Liver (tissue), 3 donors: ENCODE data around the gene MTMR1.

ENCODE experiments used
- GABPA ChIP-seq, 2 donors: IDR thresholded peaks in 1 of 2; conservative IDR thresholded peaks in 1 of 2; 2 replicates each; pipeline ENCODE4 v1.6.1; 2016; ENCODE audit warnings: antibody characterized with exemption in 2 of 2, mild to moderate bottlenecking in 1 of 2, moderate library complexity in 1 of 2
- JUND ChIP-seq, 2 donors: IDR thresholded peaks; 2 replicates each; pipeline ENCODE4 v1.6.1; 2016; ENCODE audit warnings: antibody characterized with exemption in 2 of 2
- YY1 ChIP-seq: IDR thresholded peaks from 2 replicates; pipeline ENCODE4 v1.6.1; 2016; ENCODE audit warnings: antibody characterized with exemption, mild to moderate bottlenecking
- TF ChIP-seq, protein P1 (sequence below): fragments of 150-350 bp; IDR thresholded peaks from 2 replicates; pipeline ENCODE4 v1.5.1; 2017; ENCODE audit warnings: improper control_type of control experiment, low read depth, low read length; ENCODE audit not compliant: missing input control
- donor health status: healthy.
- donor health status: healthy.

DNA sequence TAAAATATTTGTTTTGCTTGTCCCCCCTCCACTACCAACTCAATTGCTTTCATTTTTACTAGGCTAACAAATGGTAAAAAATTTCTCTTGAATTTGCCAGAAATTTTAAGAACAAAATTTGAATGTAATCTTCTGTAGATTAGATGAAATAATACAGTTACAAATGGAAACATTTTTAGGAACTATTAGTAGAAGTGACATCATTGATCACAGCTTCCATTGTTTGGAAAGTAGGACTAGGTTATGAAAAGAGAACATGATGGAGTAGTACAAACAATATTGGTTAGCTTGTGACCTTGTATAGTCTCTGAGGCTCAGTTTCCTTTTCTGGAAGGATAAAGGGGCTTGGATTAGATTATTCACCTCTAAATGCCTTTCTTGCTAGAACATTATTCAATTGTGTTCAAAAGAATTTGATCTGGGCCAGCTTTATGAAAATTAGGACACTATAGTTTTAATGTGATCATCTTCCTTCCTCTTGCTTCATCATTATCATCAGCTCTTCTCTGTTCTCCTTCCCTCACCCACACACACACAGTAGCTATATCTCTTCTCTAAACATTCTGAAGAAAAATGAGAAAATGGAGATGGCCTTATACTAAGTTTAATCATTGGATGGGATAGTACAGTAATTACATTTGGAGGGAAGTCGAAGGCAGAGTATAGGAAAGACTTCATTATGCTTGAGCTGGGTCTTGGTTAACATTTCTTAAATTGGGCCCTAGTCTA, 9.9 kb downstream of the MTMR1 start:
- TF ChIP-seq, protein P1, sequence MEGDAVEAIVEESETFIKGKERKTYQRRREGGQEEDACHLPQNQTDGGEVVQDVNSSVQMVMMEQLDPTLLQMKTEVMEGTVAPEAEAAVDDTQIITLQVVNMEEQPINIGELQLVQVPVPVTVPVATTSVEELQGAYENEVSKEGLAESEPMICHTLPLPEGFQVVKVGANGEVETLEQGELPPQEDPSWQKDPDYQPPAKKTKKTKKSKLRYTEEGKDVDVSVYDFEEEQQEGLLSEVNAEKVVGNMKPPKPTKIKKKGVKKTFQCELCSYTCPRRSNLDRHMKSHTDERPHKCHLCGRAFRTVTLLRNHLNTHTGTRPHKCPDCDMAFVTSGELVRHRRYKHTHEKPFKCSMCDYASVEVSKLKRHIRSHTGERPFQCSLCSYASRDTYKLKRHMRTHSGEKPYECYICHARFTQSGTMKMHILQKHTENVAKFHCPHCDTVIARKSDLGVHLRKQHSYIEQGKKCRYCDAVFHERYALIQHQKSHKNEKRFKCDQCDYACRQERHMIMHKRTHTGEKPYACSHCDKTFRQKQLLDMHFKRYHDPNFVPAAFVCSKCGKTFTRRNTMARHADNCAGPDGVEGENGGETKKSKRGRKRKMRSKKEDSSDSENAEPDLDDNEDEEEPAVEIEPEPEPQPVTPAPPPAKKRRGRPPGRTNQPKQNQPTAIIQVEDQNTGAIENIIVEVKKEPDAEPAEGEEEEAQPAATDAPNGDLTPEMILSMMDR: no peak
- no peak for TF ChIP-seq YY1
- TF ChIP-seq JUND (IDR thresholded peaks at IDR 0.05): no peak
- TF ChIP-seq GABPA (IDR thresholded peaks at IDR 0.05 in 1 of 2, conservative IDR thresholded peaks at IDR 0.05 in 1 of 2): no peak
